Measurements from ENCODE around the gene SPATS1.

GRCh38 chr6:44342489-44342888 lies at the start of gene SPATS1:
- no peak for TF ChIP-seq CTCF (IDR thresholded peaks at IDR 0.05)
- TF ChIP-seq EZH2 (IDR thresholded peaks at IDR 0.05; ENCODE audit: borderline replicate concordance, insufficient read depth, low read depth, low read length, poor library complexity, severe bottlenecking) = no peak
